Sigmoid colon (tissue), 7 donors: ENCODE data around the gene MGAT1. TPM values are rescaled to one million over a fixed set of nuclear protein-coding genes. Genes with fewer than 3 reads are reported as not detected.

ENCODE experiments used
- DNase-seq: peaks from one replicate; pipeline ENCODE4 v3.0.0-alpha.2; 2019
- H3K27ac ChIP-seq, 4 donors: fragments of 200-600 bp; sonication (generic); one replicate each; pipeline ENCODE4 v1.5.1; 2016 to 2019; ENCODE audit warnings: mild to moderate bottlenecking in 1 of 4
- H3K27me3 ChIP-seq, 3 donors: fragments of 200-600 bp; sonication (generic); one replicate each; pipeline ENCODE4 v1.5.1; 2019; ENCODE audit warnings: mild to moderate bottlenecking in 1 of 3
- H3K36me3 ChIP-seq, 4 donors: fragments of 200-600 bp; sonication (generic); one replicate each; pipeline ENCODE4 v1.5.1; 2016 to 2019
- H3K4me1 ChIP-seq, 4 donors: fragments of 200-600 bp; sonication (generic); one replicate each; pipeline ENCODE4 v1.5.1; 2017 to 2019
- H3K4me3 ChIP-seq, 4 donors: fragments of 200-600 bp; sonication (generic); one replicate each; pipeline ENCODE4 v1.5.1; 2017 to 2019; ENCODE audit warnings: mild to moderate bottlenecking in 2 of 4, moderate library complexity in 1 of 4
- H3K9me3 ChIP-seq, 4 donors: fragments of 200-600 bp in 3 of 4; sonication (generic) in 3 of 4; one replicate each; pipeline versions ENCODE4 v1.5.1 to v1.6.1; 2013 to 2019
- CTCF ChIP-seq, 4 experiments: fragments of 450-650 bp in 3 of 4; fragments of 200-600 bp in 1 of 4; IDR thresholded peaks; one replicate each; pipeline ENCODE4 v1.5.1; 2016 to 2019; ENCODE audit warnings: antibody characterized with exemption in 4 of 4, mild to moderate bottlenecking in 3 of 4, moderate library complexity in 2 of 4
- EP300 ChIP-seq, 4 donors: sonication (generic); formaldehyde crosslinking; IDR thresholded peaks; one replicate each; pipeline ENCODE4 v1.6.1; 2017; ENCODE audit warnings: antibody characterized with exemption in 4 of 4
- POLR2A ChIP-seq, 2 donors: fragments of 450-650 bp; IDR thresholded peaks; one replicate each; pipeline ENCODE4 v1.6.1; 2016; ENCODE audit warnings: antibody characterized with exemption in 2 of 2, mild to moderate bottlenecking in 2 of 2, moderate library complexity in 2 of 2
- POLR2AphosphoS5 ChIP-seq, 4 donors: sonication (generic); formaldehyde crosslinking; IDR thresholded peaks; one replicate each; pipeline ENCODE4 v1.6.1; 2017; ENCODE audit warnings: antibody characterized with exemption in 4 of 4
- WGBS, 2 donors: extraction: QIAGEN DNeasy Blood & Tissue Kit; methylation state at CpG; one replicate each; pipeline ENCODE4 v1.1.7; 2013; 5-methylcytosine and 5-hydroxymethylcytosine counted together
- intact Hi-C: fragments of 100-400 bp; cut with DNase I; formaldehyde crosslinking; loops from one replicate; pipeline ENCODE4 v1.15.1; 2023
- polyA plus RNA-seq, 3 donors: library from polyadenylated mRNA; stranded (reverse); fragments of 200-250 nt; gene quantifications; one replicate each; pipeline ENCODE4 v1.2.3, GENCODE V29; 2013
- total RNA-seq, 4 donors: library from RNA; depleted of rRNA; stranded (reverse); fragments of >200 nt; gene quantifications; one replicate each; pipeline ENCODE4 v1.1.0, GENCODE V29; 2016
- donor health status: healthy with polysubstance abuse.
- donor health status: Bipolar disorder and iron deficiency.
- donor health status: healthy.

Gene MGAT1
- total and polyA plus RNA-seq, 7 donors: 41.4 to 149 (median 105) TPM

- no peaks in the 10 kb centered on the region for H3K36me3 ChIP-seq
- no peaks in the 10 kb centered on the region for H3K27me3 ChIP-seq
- no peak for DNase-seq
- peaks cover 0 to 4% (median 2%) of the 10 kb centered on the region in 4 donors for H3K9me3 ChIP-seq
- TF ChIP-seq EP300 (IDR thresholded peaks at IDR 0.05) (no peak), POLR2AphosphoS5 (IDR thresholded peaks at IDR 0.05) (no peak), CTCF (IDR thresholded peaks at IDR 0.05) (no peak), POLR2A (IDR thresholded peaks at IDR 0.05) (no peak)
- 97 to 99% methylated on average over 1 of the region's 1 CpG for WGBS, 2 donors
- no peak overlapping the region for H3K27ac ChIP-seq
- H3K4me1 ChIP-seq: no peaks in the 10 kb centered on the region
- intact Hi-C loops: no loop called here
- no peak overlapping the region for H3K4me3 ChIP-seq
Observed at GRCh38 chr5:180776376-180776775, 26.2 kb downstream of the MGAT1 start.

GRCh38 chr5:180775624-180776023 lies 27.0 kb downstream of the MGAT1 start:
- H3K27me3 ChIP-seq: no peaks in the 10 kb centered on the region
- H3K4me3 ChIP-seq: no peak overlapping the region
- no peak for DNase-seq
- TF ChIP-seq CTCF (IDR thresholded peaks at IDR 0.05): no peak
- no peak for TF ChIP-seq POLR2AphosphoS5 (IDR thresholded peaks at IDR 0.05)
- no peak for TF ChIP-seq POLR2A (IDR thresholded peaks at IDR 0.05)
- TF ChIP-seq EP300 (IDR thresholded peaks at IDR 0.05): no peak
- H3K27ac ChIP-seq: no peak overlapping the region
- intact Hi-C loops: no loop called here
- H3K4me1 ChIP-seq: no peaks in the 10 kb centered on the region
- H3K36me3 ChIP-seq: no peaks in the 10 kb centered on the region
- WGBS, 2 donors: 85 to 93% methylated on average over 7 of the region's 7 CpGs
- peaks cover 0 to 4% (median 2%) of the 10 kb centered on the region in 4 donors for H3K9me3 ChIP-seq

- Histone ChIP-seq H3K27me3 (no peaks in the 10 kb centered on the region), H3K4me1 (no peaks in the 10 kb centered on the region), H3K9me3 (peaks cover 0 to 4% (median 2%) of the 10 kb centered on the region in 4 donors), H3K4me3 (no peak overlapping the region), H3K36me3 (no peaks in the 10 kb centered on the region), H3K27ac (no peak overlapping the region)
- intact Hi-C loops: no loop called here
- TF ChIP-seq POLR2AphosphoS5 (IDR thresholded peaks at IDR 0.05) (no peak), POLR2A (IDR thresholded peaks at IDR 0.05) (no peak), EP300 (IDR thresholded peaks at IDR 0.05) (no peak), CTCF (IDR thresholded peaks at IDR 0.05) (no peak)
- DNase-seq: no peak
Observed at GRCh38 chr5:180771839-180772238, 30.8 kb downstream of the MGAT1 start.

- H3K27ac ChIP-seq: no peak overlapping the region
- 84 to 90% methylated on average over 3 of the region's 3 CpGs for WGBS, 2 donors
- H3K27me3 ChIP-seq: no peaks in the 10 kb centered on the region
- intact Hi-C loops: no loop called here
- no peak for DNase-seq
- TF ChIP-seq POLR2AphosphoS5 (IDR thresholded peaks at IDR 0.05) (no peak), POLR2A (IDR thresholded peaks at IDR 0.05) (no peak), EP300 (IDR thresholded peaks at IDR 0.05) (no peak), CTCF (IDR thresholded peaks at IDR 0.05) (no peak)
- no peak overlapping the region for H3K4me3 ChIP-seq
- H3K9me3 ChIP-seq: peaks cover 0 to 4% (median 2%) of the 10 kb centered on the region in 4 donors
- no peaks in the 10 kb centered on the region for H3K36me3 ChIP-seq
- H3K4me1 ChIP-seq: no peaks in the 10 kb centered on the region
Observed at GRCh38 chr5:180769821-180770220, 32.8 kb downstream of the MGAT1 start.

GRCh38 chr5:180755601-180756000 lies 47.0 kb downstream of the MGAT1 start:
- Histone ChIP-seq H3K4me1 (no peaks in the 10 kb centered on the region), H3K36me3 (no peaks in the 10 kb centered on the region), H3K4me3 (no peak overlapping the region), H3K9me3 (peaks cover 0 to 10% (median 5%) of the 10 kb centered on the region in 4 donors), H3K27me3 (no peaks in the 10 kb centered on the region), H3K27ac (no peak overlapping the region)
- intact Hi-C loops: no loop called here
- 70 to 71% methylated on average over 2 of the region's 2 CpGs for WGBS, 2 donors
- DNase-seq: no peak
- no peak for TF ChIP-seq POLR2AphosphoS5 (IDR thresholded peaks at IDR 0.05)
